Activated CD4-positive, alpha-beta T cell treated with anti-CD3 and anti-CD28 coated beads, Interleukin-2, amount 50 U/mL, for 24 hours (primary cell): ENCODE results near the gene NCOA6.
A peak's percentile ranks its signal among the peaks of the same experiment; 100 is the strongest.

Experiments used
- DNase-seq, 2 donors: peaks; one replicate each; pipeline ENCODE4 v3.0.0-alpha.2; 2020; ENCODE audit warnings: low read depth in 1 of 2, low spot score in 1 of 2

NCOA6 gene

DNA sequence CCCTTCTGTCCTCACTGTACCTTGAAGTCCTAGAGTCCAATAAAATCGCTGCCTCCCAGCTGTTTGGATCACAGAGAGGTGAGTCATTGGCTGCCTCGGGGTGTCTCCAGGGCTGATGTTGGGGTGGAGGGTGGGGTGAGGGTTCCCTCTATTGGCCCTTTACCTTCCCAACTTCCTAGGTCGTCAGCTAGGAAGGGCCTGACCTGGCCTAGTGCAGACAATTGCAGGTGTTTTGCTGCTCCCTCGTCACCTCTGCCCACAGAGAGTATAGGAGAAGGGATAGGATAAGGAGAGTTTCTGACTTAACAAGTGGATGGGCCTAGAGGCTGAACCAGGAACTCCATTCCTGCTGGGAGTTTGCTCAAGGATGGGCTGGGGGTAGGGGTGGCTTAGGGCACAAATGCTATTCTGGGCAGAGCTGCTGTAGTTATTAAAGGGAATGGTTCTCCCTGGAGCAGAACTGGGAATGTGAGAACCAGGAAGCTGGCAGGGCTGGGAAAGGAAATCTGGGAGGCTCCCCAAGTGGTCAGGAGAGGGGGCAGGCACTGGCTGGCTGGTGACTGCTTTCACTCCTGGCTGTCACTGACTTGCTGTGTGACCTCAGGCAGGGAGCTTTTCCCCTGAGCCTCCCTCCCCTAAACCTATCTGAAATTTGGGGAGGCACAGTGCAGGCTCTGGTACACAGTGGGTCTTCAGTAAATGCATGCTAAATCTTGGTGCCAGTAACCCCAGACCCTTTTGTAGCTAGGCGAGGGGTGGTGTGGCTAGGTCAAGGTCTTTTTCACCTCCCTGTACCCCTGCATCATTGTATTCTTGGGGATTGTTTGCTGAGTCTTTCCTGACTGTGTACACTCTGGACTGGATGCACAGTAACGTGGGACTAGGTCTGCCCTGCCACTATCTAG, 119.8 kb downstream of the NCOA6 start:
- no peak for DNase-seq

DNA sequence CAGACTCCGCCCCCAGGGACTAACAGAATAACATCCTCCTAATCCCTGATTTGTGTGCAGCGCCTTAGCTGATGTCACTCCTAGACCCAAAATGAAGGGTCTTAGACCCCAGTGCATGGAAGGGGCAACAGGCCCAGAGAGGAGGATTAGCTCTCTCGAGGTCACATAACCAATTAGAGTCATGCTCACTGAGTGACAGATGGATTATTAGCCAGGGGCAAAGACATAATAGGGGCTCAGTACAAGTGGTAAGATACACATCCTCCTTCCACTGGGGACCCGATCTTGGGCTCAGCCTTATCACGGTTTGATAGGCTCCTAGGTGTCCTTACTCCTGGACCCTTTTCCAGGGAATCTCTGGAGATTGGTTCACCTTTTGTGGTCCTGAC, 120.4 kb downstream of the NCOA6 start:
- DNase-seq, result no peak

DNA sequence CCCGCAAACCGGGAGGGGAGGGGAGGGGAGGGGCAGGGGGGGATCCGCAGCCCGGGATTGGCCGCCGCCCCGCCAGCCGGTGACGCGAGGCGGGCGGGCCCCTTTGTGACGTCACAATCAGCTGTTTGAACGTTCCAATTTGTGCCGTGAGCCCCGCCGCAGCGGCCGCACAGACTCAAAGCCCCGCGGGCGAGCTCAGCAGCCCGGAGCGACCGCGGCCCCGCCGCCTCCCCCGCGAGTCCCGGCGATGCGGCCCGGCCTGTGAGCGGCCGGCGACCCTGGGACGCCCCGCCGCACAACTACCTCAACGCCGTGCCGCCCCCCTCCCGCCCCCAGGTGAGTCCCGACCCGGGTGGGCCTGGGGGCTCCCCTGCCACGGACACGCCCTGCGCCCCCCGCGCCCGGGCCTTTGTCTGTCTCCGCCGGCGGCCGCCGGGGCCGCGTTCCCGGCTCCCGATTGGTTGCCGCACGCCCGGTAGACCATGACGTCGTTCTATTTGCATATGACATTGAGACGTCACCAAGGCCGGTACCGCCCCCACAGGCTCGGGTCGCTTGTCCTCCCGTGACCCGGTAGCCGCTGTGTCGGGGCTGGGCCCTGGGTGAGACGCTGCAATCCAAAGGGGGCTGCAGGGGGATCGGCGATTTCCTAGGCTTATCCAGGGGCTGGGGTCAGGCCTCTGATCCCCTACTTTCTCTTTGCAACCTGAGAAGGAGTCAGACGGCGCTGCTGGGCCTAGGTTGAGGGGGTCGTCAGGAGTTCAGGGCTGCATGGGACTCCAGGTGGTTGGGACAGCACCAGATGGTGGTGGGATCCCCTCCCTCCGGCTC, 121.1 kb downstream of the NCOA6 start, which contains the start of gene TP53INP2:
Gene TP53INP2 (plus strand): TSS at position 168 of the 831 bp plus-strand sequence. CDS start 4,396 bp downstream, outside the sequence.
- peak; percentile 59 to 73 for DNase-seq

DNA sequence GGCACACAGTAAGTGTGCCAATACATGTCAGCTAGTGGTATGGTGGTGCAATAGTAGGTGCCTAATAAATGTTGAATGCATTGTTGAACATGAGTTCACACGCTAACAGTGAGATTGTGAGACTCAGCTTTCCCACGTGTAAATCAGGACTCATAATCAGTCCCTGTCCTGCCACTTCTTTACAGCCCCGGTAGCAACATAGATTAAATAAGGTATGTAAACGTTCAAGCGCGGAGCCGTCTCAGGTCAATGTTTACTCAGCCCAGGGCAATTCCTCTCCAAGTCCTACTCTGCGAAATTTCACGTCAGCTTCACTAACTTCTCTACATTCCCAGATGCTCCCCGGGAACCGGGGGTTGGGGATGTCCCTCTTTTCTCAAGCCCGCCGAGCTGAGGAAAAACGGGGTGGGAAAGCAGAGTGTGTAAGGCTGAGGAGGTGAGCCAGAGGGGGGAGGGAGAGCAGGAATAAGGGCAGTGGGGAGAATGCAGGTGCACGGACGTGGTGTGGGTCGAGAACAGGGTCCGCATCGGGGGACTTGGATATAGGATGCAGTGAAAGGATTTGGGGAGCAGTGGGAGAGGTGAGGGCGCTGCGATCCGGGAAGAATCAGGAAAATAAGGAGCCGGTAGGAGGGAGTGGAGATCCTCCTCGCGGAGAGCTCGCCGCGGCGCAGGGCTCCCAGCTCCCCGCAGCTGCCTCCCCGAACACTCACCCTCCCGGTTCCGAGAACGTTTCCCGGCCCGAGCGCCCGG, 121.9 kb downstream of the NCOA6 start:
- no peak for DNase-seq

DNA sequence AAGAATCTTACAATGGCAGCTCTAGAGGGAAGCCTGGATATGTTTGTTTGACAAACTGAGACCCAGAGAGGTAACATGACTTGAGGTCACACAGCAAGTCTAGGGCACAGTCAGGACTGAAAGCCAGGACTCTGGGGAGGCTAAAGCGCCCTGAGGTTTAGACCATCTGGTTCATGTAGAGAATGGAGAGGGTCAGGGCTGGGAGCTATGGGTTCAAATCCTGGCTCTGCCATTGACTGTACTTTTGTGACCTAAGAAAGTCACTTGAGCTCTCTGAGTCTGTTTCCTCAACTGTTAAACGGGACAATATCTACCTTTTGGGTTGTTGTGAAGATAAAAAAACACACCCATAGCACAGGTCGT, 122.4 kb downstream of the NCOA6 start:
- no peak for DNase-seq

DNA sequence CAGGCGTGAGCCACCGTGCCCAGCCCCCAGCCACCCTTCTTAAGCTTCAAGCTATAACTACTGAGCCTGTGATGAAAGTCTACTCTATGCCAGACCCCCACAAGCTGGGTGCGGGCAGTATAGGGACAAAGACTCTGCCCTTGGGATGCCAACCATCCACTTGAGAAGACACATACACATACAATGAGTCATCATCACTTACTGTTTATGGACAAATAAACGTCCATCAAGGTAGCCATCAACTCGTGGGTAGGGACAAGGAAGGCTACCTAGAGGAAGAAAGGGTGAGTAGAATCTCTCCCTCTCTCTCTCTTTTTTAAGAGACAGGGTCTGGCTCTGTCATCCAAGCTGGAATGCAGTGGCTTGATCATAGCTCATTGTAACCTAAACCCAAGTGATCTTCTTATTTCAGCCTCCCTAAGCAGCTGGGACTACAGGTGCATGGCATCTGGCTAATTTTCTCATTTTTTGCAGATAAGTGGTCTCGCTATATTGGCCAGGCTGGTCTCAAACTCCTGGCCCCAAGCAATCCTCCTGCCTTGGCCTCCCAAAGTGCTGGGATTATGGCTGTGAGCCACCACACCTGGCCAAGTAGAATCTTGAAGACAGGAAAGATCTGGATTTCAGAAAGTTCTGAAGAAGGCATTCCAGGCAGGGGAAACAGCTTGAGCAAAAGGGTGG, 123.9 kb downstream of the NCOA6 start:
- DNase-seq, result no peak

DNA sequence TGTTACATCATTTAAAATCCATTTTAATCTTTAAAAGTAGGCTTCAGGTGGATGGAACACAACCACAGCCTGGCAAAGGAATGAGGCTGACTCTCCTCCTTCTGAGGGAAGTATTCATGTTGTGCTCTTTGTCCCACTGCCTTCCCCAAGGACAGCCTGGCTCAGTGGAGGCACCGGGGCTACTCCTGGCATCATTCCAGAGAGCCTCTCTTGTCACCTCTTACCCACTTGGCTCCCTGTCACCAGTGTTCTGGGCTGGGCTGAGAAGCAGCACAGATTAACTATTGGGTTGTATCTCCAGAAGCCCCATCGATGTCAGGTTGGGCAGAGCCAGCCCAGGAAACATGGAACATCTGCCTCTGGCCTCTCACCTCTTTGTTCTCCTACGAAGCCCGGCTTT, 132.0 kb downstream of the NCOA6 start:
- no peak for DNase-seq

DNA sequence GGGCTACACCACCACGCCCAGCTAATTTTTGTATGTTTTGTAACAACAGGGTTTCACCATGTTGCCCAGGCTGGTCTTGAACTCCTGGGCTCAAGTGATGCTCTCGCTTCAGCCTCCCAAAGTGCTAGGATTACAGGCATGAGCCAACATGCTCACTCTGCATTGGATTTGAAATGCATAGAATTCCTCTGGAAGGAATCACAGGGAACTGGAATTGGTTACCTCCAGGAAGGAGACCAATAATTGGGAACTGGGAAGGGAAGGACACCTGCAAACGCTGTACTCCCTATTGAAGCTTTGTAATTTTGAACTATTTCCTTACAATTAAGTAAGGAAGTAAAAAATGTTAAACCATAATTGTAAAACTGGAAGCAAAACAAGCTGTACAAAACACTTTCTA, 133.6 kb downstream of the NCOA6 start:
- no peak for DNase-seq

DNA sequence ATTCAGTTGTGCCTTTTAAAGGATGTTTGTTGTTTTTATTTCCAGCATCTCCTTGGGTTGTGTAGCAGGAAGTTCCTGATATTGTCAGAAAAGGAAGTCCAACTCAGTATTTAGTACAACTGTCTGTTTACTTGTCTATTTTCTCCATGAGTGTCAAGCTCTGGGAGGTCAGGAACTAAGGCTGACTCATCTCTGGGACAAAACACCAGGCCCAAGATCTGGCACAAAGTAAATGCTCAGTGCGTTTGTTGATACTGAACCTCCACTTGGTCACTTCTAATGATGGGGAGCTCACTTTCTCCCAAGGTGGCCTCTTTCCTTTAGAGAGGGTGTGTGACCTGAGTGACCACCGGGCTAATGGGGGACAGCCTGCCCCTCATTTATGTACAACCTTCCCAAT, 136.0 kb downstream of the NCOA6 start:
- no peak for DNase-seq

DNA sequence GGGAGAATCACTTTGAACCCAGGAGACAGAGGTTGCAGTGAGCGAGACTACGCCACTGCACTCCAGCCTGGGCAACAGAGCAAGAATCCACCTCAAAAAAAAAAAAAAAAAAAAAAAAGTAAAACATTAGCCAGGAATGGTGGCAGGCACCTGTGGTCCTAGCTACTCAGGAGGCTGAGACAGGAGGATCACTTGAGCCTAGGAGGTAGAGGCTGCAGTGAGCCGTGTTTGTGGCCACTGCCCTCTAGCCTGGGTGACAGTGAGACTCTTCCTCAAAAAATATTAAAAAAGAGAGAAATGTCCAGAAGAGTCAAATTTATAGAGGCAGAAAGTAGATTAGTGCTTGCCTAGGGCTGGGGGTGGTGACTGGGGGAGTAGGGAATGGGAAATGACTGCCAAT, 141.8 kb downstream of the NCOA6 start:
- DNase-seq, result no peak

DNA sequence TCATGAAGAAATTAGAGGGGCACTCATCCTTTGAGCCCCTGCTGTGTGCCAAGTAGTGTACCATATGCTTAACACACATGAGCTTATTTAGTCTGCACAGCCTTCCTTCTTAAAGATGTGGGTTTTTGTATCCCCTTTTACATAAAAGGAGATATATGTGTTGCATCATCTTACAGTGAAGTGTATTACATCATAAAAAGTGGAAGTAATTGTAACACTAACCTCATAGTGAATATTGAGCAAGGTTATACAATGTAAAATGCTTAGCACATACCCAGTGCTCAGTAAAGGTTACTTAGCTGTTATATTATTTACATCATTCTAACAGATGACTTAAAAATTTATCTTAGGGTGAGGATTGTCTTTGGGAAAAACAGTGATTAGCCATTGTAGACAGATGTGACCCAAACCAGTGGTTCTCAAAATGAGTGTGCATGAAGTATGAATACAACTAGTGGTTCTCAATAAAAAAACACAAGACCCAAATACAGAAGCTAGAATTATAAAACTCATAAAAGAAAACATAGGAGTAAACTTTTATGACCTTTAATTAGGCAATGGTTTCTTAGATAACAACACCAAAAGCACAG, 144.8 kb downstream of the NCOA6 start:
- DNase-seq, result no peak

DNA sequence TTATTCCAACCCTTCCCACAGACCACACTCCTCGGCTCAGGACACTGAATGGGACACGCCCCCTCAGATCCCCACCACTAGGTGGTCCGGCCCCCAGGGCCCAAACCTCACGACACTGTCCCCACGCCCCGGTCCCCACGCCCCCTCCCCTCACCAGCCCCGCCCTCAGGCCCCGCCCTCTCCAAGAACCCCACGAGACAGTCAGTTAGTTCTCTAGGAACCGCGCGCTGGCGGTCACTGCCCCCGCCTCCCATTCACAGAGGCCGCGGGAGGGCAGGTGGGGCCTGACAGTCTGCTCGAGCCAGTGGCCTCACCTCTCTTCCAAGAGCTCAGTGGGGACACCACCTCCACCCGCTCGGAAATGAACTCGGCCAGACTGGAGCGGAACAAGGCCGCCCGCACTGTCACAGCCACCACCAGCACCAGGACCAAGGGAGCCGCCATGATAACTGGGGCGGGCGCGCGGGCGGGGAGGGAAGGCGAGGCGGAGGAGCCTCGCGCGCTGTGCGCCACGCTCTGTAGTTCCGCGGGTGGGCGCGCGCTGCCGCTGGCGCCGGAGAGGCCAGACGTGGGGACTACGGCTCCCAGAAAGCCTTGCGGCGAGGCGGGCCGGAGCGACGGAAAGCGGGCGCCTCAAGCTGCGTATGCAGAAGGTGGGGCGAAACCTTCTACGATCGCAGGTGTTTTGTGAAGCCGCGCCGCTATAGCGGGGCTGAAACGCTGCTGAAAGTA, 148.6 kb downstream of the NCOA6 start, which contains the start of gene PIGU:
Gene PIGU (minus strand): TSS at position 451 of the 732 bp plus-strand sequence. CDS start 7 bp downstream, at position 444.
- DNase-seq, result peak; percentile 87 to 92

DNA sequence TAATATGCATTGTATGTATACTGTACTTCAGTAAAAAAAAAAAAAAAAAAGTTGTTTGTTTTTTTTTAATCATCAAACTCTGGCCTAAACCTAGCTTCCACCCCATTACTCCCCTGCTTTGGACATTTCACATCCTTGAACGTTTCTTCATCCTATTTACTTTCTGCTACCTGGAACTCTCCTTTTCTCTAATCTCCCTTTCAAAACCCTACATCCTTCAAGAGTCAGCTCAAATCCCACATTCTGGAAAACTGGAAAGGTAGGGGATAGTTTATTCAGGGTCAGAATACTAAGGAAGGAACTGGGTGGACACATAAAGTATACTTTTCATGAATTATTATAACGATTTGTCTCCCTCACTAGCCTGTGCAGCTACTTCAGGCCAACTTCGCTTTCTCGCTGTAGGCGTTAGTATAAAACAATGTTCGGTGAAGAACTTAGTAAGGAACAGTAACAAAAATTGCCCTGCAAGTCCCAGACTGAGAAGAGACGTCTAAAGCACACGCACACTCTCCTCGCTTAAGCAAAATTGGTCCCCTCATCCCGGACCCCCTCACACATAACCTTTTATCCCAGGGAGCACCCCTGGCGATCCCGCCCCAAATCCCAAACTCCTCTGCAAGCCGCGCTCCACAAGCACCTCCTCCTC, 149.3 kb downstream of the NCOA6 start:
- no peak for DNase-seq

DNA sequence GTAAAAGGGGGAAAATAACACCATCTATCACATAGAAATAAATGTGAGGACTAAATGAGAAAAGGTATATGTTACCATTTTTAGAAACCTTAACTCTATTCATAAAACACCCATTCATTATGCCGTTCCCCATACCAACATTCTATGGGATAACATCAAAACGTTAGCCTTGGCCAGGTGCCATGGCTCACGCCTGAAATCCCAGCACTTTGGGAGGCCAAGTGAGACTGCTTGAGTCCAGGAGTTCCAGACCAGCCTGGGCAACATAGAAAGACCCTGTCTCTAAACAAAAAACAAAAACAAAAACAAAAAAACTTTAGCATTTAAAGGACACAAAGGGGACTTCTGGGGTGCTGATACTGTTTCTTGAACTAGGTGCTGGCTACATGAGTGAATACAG, 149.9 kb downstream of the NCOA6 start:
- no peak for DNase-seq

DNA sequence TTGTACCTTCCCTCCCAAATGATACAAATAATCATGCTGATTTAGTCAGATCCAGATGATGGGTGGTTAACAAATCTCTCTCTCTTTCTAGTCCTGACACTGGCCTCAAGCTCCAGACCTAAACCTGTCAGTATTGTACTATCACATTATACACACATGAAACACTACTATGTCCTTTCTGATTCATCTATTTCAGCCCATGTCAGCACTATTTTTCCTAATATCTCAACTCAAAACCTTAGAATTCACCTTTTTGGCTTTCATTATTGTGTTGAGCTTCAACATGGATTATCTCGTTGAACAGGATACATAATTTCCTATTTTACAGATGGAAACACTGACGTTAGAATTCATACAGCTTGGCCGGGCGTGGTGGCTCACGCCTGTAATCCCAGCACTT, 152.0 kb downstream of the NCOA6 start:
- DNase-seq, result no peak

DNA sequence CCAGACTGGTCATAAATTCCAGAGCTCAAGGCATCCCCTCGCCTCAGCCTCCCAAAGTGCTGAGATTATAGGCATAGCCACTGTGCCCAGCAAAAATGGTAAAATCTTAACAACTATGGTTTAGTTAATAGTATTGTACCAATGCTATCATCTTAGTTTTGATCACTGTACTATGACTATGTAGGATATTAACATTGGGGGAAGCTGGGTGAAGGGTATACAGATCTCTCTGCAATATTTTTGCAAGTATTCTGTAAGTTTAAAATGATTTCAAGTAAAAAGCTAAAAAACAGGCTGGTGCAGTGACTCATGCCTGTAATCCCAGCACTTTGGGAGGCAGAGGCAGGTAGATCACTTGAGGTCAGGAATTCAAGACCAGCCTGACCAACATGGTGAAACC, 156.4 kb downstream of the NCOA6 start:
- DNase-seq, result no peak
